ENCODE data around the gene RAB31.
"Not testable (repeated sequence)": the region's sequence is repeated elsewhere in the genome, so short reads cannot be mapped to it uniquely, and the experiment has no call there.

The RAB31 gene

GRCh38 chr18:9708057-9708433 is at the start of gene RAB31:
Gene RAB31 (plus strand): TSS chr18:9708301. CDS start chr18:9708406, 105 bp downstream.
- DNase-seq, result no peak

- DNase-seq, result no peak
Measured at GRCh38 chr18:9659499-9660375, 48.4 kb upstream of the RAB31 start.

GRCh38 chr18:9661564-9661963 is 46.5 kb upstream of the RAB31 start:
- DNase-seq, result peak; percentile 15 to 29

GRCh38 chr18:9663377-9663776 is 44.7 kb upstream of the RAB31 start:
- no peak for DNase-seq

GRCh38 chr18:9665314-9665713 is 42.8 kb upstream of the RAB31 start:
- DNase-seq, result no peak

- no peak for DNase-seq
Measured at GRCh38 chr18:9666548-9666947, 41.6 kb upstream of the RAB31 start.

- DNase-seq, result no peak
Measured at GRCh38 chr18:9669016-9669415, 39.1 kb upstream of the RAB31 start.

- no peak for DNase-seq
Measured at GRCh38 chr18:9671214-9671613, 36.9 kb upstream of the RAB31 start.

GRCh38 chr18:9673296-9674251 is 34.5 kb upstream of the RAB31 start:
- DNase-seq, result peak; percentile 79 to 87

- DNase-seq, result not testable (repeated sequence)
Measured at GRCh38 chr18:9678216-9678615, 29.9 kb upstream of the RAB31 start.

GRCh38 chr18:9679125-9679524 is 29.0 kb upstream of the RAB31 start:
- DNase-seq, result no peak

- no peak for DNase-seq
Measured at GRCh38 chr18:9681217-9681616, 26.9 kb upstream of the RAB31 start.

- no peak for DNase-seq
Measured at GRCh38 chr18:9682572-9682971, 25.5 kb upstream of the RAB31 start.

- peak; percentile 39 to 46 for DNase-seq
Measured at GRCh38 chr18:9683418-9684396, 24.4 kb upstream of the RAB31 start.

- peak; percentile 42 to 53 for DNase-seq
Measured at GRCh38 chr18:9684881-9685614, 23.1 kb upstream of the RAB31 start.

GRCh38 chr18:9685615-9685890 is 22.5 kb upstream of the RAB31 start:
- no peak for DNase-seq

GRCh38 chr18:9688036-9688741 is 19.9 kb upstream of the RAB31 start:
- no peak for DNase-seq

GRCh38 chr18:9689253-9689652 is 18.8 kb upstream of the RAB31 start:
- DNase-seq, result no peak

GRCh38 chr18:9690418-9691188 is 17.5 kb upstream of the RAB31 start:
- no peak for DNase-seq

- DNase-seq, result no peak
Measured at GRCh38 chr18:9691235-9691634, 16.9 kb upstream of the RAB31 start.

Measured in Kasumi-1 (cell line).